HepG2 (cell line): ENCODE measurements around the gene ATP11A. TPM values are rescaled to one million over a fixed set of nuclear protein-coding genes. Genes with fewer than 3 reads are reported as not detected.

Source experiments
- AGO2 ChIP-seq: fragments of 200-400 bp; formaldehyde crosslinking; optimal IDR thresholded peaks from 2 replicates; pipeline ENCODE3; 2017; ENCODE audit warnings: mild to moderate bottlenecking, low read depth, low read length, moderate library complexity
- ATF4 ChIP-seq, 2 experiments: fragments of 450-650 bp in 1 of 2; sonication (generic) in 1 of 2; formaldehyde crosslinking; IDR thresholded peaks; 2 replicates each; pipeline versions ENCODE4 v1.5.0 to v1.8.0; 2020 to 2022; ENCODE audit warnings: mild to moderate bottlenecking in 1 of 2, missing genetic modification reagents in 1 of 2
- ELK4 ChIP-seq: sonication (generic); formaldehyde crosslinking; IDR thresholded peaks from 2 replicates; pipeline ENCODE4 v1.9.0; 2021; ENCODE audit warnings: missing genetic modification reagents, borderline replicate concordance
- GATA4 ChIP-seq: sonication (generic); IDR thresholded peaks from 2 replicates; pipeline ENCODE4 v1.6.1; 2016; ENCODE audit warnings: antibody characterized with exemption, low read depth, borderline replicate concordance
- JUNB ChIP-seq: sonication (generic); formaldehyde crosslinking; IDR thresholded peaks from 2 replicates; pipeline ENCODE4 v1.8.0; 2022; ENCODE audit warnings: missing genetic modification reagents, mild to moderate bottlenecking, borderline replicate concordance
- SCMH1 ChIP-seq: sonication (generic); formaldehyde crosslinking; IDR thresholded peaks from 2 replicates; pipeline ENCODE4 v1.9.0; 2021; ENCODE audit warnings: missing genetic modification reagents, mild to moderate bottlenecking, borderline replicate concordance
- TBX3 ChIP-seq: fragments of 450-650 bp; IDR thresholded peaks from 2 replicates; pipeline ENCODE4 v1.6.1; 2017; ENCODE audit warnings: antibody characterized with exemption, mild to moderate bottlenecking, inconsistent platforms, borderline replicate concordance
- THAP9 ChIP-seq: sonication (generic); formaldehyde crosslinking; IDR thresholded peaks from 2 replicates; pipeline ENCODE4; 2020; ENCODE audit warnings: missing genetic modification reagents, mild to moderate bottlenecking, borderline replicate concordance
- TOE1 ChIP-seq: sonication (generic); formaldehyde crosslinking; IDR thresholded peaks from 2 replicates; pipeline ENCODE4 v1.4.0; 2020; ENCODE audit warnings: mild to moderate bottlenecking, missing genetic modification reagents
- ZBTB14 ChIP-seq: sonication (generic); formaldehyde crosslinking; IDR thresholded peaks from 2 replicates; pipeline ENCODE4 v1.4.0; 2020; ENCODE audit warnings: missing genetic modification reagents
- ZNF136 ChIP-seq: sonication (generic); formaldehyde crosslinking; IDR thresholded peaks from 2 replicates; pipeline ENCODE4 v1.8.1; 2022; ENCODE audit warnings: low read depth, mild to moderate bottlenecking, moderate library complexity, missing genetic modification reagents
- ZNF276 ChIP-seq: sonication (generic); formaldehyde crosslinking; IDR thresholded peaks from 2 replicates; pipeline ENCODE4 v1.4.0; 2020; ENCODE audit warnings: mild to moderate bottlenecking, low read depth, missing genetic modification reagents
- ZNF605 ChIP-seq: sonication (generic); formaldehyde crosslinking; IDR thresholded peaks from 2 replicates; pipeline ENCODE4 v1.8.0; 2022; ENCODE audit warnings: mild to moderate bottlenecking, missing genetic modification reagents
- ZNF766 ChIP-seq: sonication (generic); formaldehyde crosslinking; IDR thresholded peaks from 2 replicates; pipeline ENCODE4 v1.5.0; 2020; ENCODE audit warnings: missing genetic modification reagents, borderline replicate concordance
- ZNF776 ChIP-seq: sonication (generic); formaldehyde crosslinking; IDR thresholded peaks from 2 replicates; pipeline ENCODE4 v1.4.0; 2020; ENCODE audit warnings: mild to moderate bottlenecking, missing genetic modification reagents
- ZNF788 ChIP-seq: sonication (generic); formaldehyde crosslinking; IDR thresholded peaks from 2 replicates; pipeline ENCODE4 v1.5.0; 2020; ENCODE audit warnings: mild to moderate bottlenecking, missing genetic modification reagents, borderline replicate concordance
- ZUFSP ChIP-seq: sonication (generic); formaldehyde crosslinking; IDR thresholded peaks from 2 replicates; pipeline ENCODE4 v1.9.0; 2021; ENCODE audit warnings: missing genetic modification reagents, mild to moderate bottlenecking, borderline replicate concordance
- polyA plus RNA-seq, 8 experiments: library from polyadenylated mRNA; depleted of rRNA in 3 of 8; stranded (reverse) in 7 of 8; unstranded in 1 of 8; fragments of >200 nt; fragmentation: Illumina TruSeq in 4 of 8; extraction: Trizol in 4 of 8; gene quantifications; 2 replicates each; pipeline versions ENCODE4 v1.2.1 to v1.2.3, GENCODE V29; 2011 to 2016; ENCODE audit warnings: low read depth in 4 of 8, missing spikeins in 1 of 8, mixed read lengths in 1 of 8; ENCODE audit not compliant: insufficient read depth in 1 of 8
- total RNA-seq, 5 experiments: library from RNA; depleted of rRNA; stranded (reverse); fragments of >200 nt; fragmentation: Illumina TruSeq; extraction: Trizol; gene quantifications; 2 replicates each; pipeline ENCODE4 v1.2.3, GENCODE V29; 2016; ENCODE audit warnings: low read depth in 1 of 5

ATP11A gene
- total and polyA plus RNA-seq, 2 of the 13 experiments (the other 11 are each of a cell fraction or from before 2014, with no cell fraction given): 18.4 to 20.1 TPM

- TF ChIP-seq SCMH1 (CRISPR knock-in tag) (no peak), ZUFSP (no peak), ZBTB14 (CRISPR knock-in tag) (peak; percentile 92), THAP9 (CRISPR knock-in tag) (peak; percentile 52; the same call in 1 of the 2 replicates), ATF4 (CRISPR knock-in tag; IDR thresholded peaks at IDR 0.05) (peak in 1 of 2 experiments; percentile 39; a peak in 1 of 4 replicates), ZNF776 (CRISPR knock-in tag) (no peak), ZNF766 (CRISPR knock-in tag) (0 out of 2 replicates have a peak, but pooled peaks have one; percentile 7), ZNF788 (CRISPR knock-in tag) (peak; percentile 85), ELK4 (CRISPR knock-in tag) (no peak), AGO2 (no peak), JUNB (no peak), ZNF136 (CRISPR knock-in tag) (peak; percentile 65; the same call in 1 of the 2 replicates), TBX3 (no peak), ZNF276 (peak; percentile 88; the same call in 1 of the 2 replicates), TOE1 (no peak), ZNF605 (CRISPR knock-in tag) (peak; percentile 66; the same call in 1 of the 2 replicates), GATA4 (peak; percentile 45)
Measured at GRCh38 chr13:112689303-112690245, at the start of gene ATP11A (continued).
